Ammon's horn (tissue), 1 donor: Measurements from ENCODE around the gene HMGN5.

Source experiments
- DNase-seq: peaks from one replicate; pipeline ENCODE4 v3.0.0-alpha.2; 2016; ENCODE audit warnings: low spot score

The HMGN5 gene

GRCh38 chrX:81201671-81202455, at the start of gene HMGN5, which contains the start of gene SH3BGRL:
Gene HMGN5 (minus strand): TSS chrX:81201913. CDS start chrX:81121549, 80,364 bp downstream.
Gene SH3BGRL (plus strand): TSS chrX:81202102. CDS start chrX:81202201, 99 bp downstream.
- DNase-seq, result peak; percentile 78

- DNase-seq, result no peak
Observed at GRCh38 chrX:81241753-81242152, 40.0 kb upstream of the HMGN5 start.

- no peak for DNase-seq
Observed at GRCh38 chrX:81240701-81241331, 39.1 kb upstream of the HMGN5 start.

GRCh38 chrX:81238166-81238565, 36.5 kb upstream of the HMGN5 start:
- DNase-seq, result no peak

- DNase-seq, result no peak
Observed at GRCh38 chrX:81237516-81237915, 35.8 kb upstream of the HMGN5 start.

- no peak for DNase-seq
Observed at GRCh38 chrX:81232218-81232617, 30.5 kb upstream of the HMGN5 start.

- DNase-seq, result no peak
Observed at GRCh38 chrX:81231476-81231875, 29.8 kb upstream of the HMGN5 start.

- DNase-seq, result no peak
Observed at GRCh38 chrX:81229901-81230300, 28.2 kb upstream of the HMGN5 start.

GRCh38 chrX:81229229-81229628, 27.5 kb upstream of the HMGN5 start:
- DNase-seq, result no peak

- DNase-seq, result no peak
Observed at GRCh38 chrX:81215685-81216084, 14.0 kb upstream of the HMGN5 start.

- DNase-seq, result no peak
Observed at GRCh38 chrX:81208916-81209315, 7.2 kb upstream of the HMGN5 start.

GRCh38 chrX:81206476-81206875, 4.8 kb upstream of the HMGN5 start:
- DNase-seq, result no peak

- DNase-seq, result no peak
Observed at GRCh38 chrX:81205551-81205950, 3.8 kb upstream of the HMGN5 start.

- no peak for DNase-seq
Observed at GRCh38 chrX:81202943-81203342, 1.2 kb upstream of the HMGN5 start.

GRCh38 chrX:81202456-81202819, 725 bp upstream of the HMGN5 start:
- DNase-seq, result peak; percentile 8

- no peak for DNase-seq
Observed at GRCh38 chrX:81201071-81201470, 642 bp downstream of the HMGN5 start.

GRCh38 chrX:81195712-81196111, 6.0 kb downstream of the HMGN5 start:
- DNase-seq, result peak; percentile 50

- DNase-seq, result no peak
Observed at GRCh38 chrX:81195259-81195658, 6.5 kb downstream of the HMGN5 start.

GRCh38 chrX:81174286-81174685, 27.4 kb downstream of the HMGN5 start:
- peak; percentile 7 for DNase-seq

- DNase-seq, result no peak
Observed at GRCh38 chrX:81168391-81168790, 33.3 kb downstream of the HMGN5 start.

GRCh38 chrX:81121513-81122363, 80.0 kb downstream of the HMGN5 start:
- DNase-seq, result peak; percentile 91

GRCh38 chrX:81120936-81121371, 80.8 kb downstream of the HMGN5 start:
- peak; percentile 70 for DNase-seq
